Body of pancreas (tissue), 4 donors: ENCODE data around the gene S100A12.

ENCODE experiments used
- CTCF ChIP-seq, 7 experiments: fragments of 450-650 bp in 4 of 7; fragments of 200-600 bp in 3 of 7; sonication (generic) in 3 of 7; IDR thresholded peaks; one replicate each; pipeline ENCODE4 v1.5.1; 2016 to 2019; ENCODE audit warnings: antibody characterized with exemption in 7 of 7
- POLR2A ChIP-seq, 3 donors: fragments of 450-650 bp; IDR thresholded peaks; one replicate each; pipeline ENCODE4 v1.6.1; 2016; ENCODE audit warnings: antibody characterized with exemption in 3 of 3, mild to moderate bottlenecking in 2 of 3

DNA sequence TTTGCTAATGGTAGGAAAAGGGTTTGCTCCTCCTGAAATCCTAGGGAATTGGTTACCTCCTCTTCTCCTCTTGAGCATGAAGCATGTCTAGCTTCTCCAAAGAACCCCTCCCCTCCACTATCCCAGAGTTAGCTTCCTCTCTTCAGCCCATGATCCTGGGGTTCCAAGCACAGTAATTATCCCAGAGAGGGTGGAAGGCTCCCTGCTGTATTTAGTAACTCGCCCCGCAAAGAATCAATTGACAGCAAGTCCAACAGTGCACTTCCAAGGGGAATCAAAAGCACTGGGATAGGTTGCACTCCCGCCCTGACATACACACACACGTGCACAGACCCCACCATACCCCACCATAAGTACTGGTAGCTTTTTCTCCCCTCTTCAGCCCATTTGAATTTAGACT lies 12.4 kb upstream of the S100A12 start:
- TF ChIP-seq CTCF (IDR thresholded peaks at IDR 0.05) = no peak
- TF ChIP-seq POLR2A (IDR thresholded peaks at IDR 0.05) = no peak
